BJ (cell line): Measurements from ENCODE around the gene SULF2. TPM values are rescaled to one million over a fixed set of nuclear protein-coding genes. Genes with fewer than 3 reads are reported as not detected.
A peak's percentile ranks its signal among the peaks of the same experiment; 100 is the strongest.
"Not testable (repeated sequence)": the region's sequence is repeated elsewhere in the genome, so short reads cannot be mapped to it uniquely, and the experiment has no call there.

Source experiments
- CTCF ChIA-PET: fragments of 350-600 bp; formaldehyde crosslinking; extraction: SDS; loops from one replicate; lab custom pipeline; 2021; ENCODE audit warnings: antibody characterized with exemption, inconsistent platforms; lab: Yijun Ruan, JAX
- POLR2A ChIA-PET: fragments of 300-600 bp; sonication (Branson Sonifier 250); formaldehyde crosslinking; extraction: SDS; loops from one replicate; lab custom pipeline; 2021; ENCODE audit warnings: antibody characterized with exemption; lab: Charles Lee
- DNase-seq: peaks from one replicate; pipeline ENCODE4 v3.0.0-alpha.2; 2011; ENCODE audit warnings: low read depth
- H3K27me3 ChIP-seq: 2 replicates; pipeline ENCODE4 v1.6.0; 2011; ENCODE audit warnings: low read length; ENCODE audit not compliant: control insufficient read depth, insufficient read depth
- H3K36me3 ChIP-seq: 2 replicates; pipeline ENCODE4 v1.5.1; 2011; ENCODE audit warnings: low read length; ENCODE audit not compliant: control insufficient read depth, insufficient read depth
- H3K4me3 ChIP-seq: 2 replicates; pipeline ENCODE4 v1.5.1; 2011; ENCODE audit warnings: low read depth, mild to moderate bottlenecking, control low read depth, low read length
- CTCF ChIP-seq: IDR thresholded peaks from 2 replicates; pipeline ENCODE4 v1.5.1; 2011; ENCODE audit warnings: low read depth, mild to moderate bottlenecking, control low read depth, inconsistent platforms, low read length, moderate library complexity; ENCODE audit not compliant: insufficient read depth
- polyA minus RNA-seq: library from RNA; depleted of rRNA, polyadenylated mRNA; stranded (reverse); fragments of >200 nt; gene quantifications from 2 replicates; pipeline ENCODE4 v1.2.3, GENCODE V29; 2011; rRNA and poly(A)+ RNA removed
- polyA plus RNA-seq: library from polyadenylated mRNA; depleted of rRNA; stranded (reverse); fragments of >200 nt; gene quantifications from 2 replicates; pipeline ENCODE4 v1.2.3, GENCODE V29; 2011; rRNA removed

Gene SULF2
- 10.7 and 13.2 TPM in 2 replicates for polyA plus RNA-seq
- 22.5 and 27.0 TPM in 2 replicates for polyA minus RNA-seq

DNA sequence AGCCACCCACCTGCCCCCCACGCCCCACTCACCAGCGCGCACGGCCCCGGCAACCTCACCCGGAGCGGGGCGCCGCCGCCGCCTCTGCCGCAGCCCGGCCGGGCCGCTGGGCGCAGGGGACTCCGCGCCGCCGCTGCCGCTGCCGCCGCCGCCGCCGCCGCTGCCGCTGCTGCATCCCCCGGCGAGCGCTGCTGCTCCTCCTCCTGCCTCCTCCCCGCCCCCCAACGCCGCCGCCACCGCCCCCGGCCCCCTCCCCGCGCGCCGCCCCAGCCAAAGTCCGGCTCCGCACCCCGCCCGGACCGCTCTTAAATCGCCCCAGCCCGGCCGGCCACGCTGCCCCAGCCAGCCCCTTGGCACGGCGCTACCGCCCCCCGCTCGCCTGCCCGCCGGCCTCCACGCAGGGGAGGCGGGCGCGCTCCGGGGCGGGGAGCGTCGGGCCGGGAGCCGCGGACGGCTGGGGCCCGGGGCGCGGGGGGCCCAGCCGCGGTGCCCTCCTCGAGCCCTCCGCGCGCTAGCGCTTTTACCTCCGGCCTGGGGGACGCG is at the start of gene SULF2:
SULF2 (minus strand) TSS at position 171 of the 543 bp plus-strand sequence. CDS start 28,118 bp downstream, outside the sequence.
- no peaks in the 10 kb centered on the region for H3K36me3 ChIP-seq
- no peak for DNase-seq
- ChIA-PET CTCF (interaction anchor here (0.7 to 2.7 kb wide), 15 partner anchors 7 to 842 kb away, joined by 3 to 95 read pairs (median 6); no protein-coding TSS in a partner anchor), POLR2A (interaction anchor here (1.1 kb wide), 1 partner anchor 511 kb away, joined by 5 read pairs; no protein-coding TSS in a partner anchor)
- H3K4me3 ChIP-seq, result peak within 1 kb of the TSS; percentile 59
- H3K27me3 ChIP-seq, result peaks cover 10% of the 10 kb centered on the region
- no peak for TF ChIP-seq CTCF

- H3K27me3 ChIP-seq, CTCF ChIA-PET, H3K4me3 ChIP-seq, POLR2A ChIA-PET, H3K36me3 ChIP-seq, DNase-seq: not testable (repeated sequence)
These were observed 46.4 kb upstream of the SULF2 start for GRCh38 chr20:47831675-47832074.

DNA sequence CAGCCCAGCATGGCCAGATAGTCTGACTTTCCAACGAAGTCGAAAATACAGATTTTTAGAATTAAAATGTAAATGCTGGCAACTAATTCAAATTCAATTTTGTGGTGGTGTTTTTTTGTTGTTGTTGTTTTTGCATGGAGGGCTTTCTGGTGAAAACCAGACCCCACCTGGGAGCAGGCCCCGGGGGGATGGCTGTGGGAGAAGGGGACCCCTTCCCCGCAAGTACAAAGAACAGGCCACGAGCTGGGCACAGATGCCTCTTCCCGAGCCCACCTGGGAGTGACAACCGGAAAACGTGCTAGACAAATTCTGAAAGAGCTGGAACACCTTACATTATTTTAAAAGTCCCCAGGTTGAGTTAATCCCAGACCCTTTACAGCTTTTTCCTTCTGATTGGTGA is 41.4 kb upstream of the SULF2 start:
- CTCF ChIA-PET, POLR2A ChIA-PET: not testable (repeated sequence)

DNA sequence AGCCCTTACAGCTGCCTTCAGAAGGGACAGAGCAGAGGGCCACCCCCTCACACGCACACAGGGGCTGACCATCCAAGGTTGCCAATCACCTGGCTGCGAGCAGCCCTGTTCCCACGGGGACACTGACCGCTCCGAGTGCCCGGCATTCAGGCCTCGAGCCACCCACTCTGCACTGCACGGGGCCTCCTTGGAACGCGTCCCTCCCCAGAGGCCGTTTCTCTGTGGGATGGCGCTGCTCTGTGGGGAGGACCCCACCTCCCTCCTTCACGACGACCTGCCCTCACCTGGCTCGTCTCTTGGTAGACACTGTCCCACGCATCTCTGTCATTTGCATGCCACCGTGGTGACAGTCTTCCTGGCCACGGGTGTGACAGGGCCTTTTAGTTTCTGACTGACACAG is 40.7 kb upstream of the SULF2 start:
- H3K36me3 ChIP-seq, DNase-seq, POLR2A ChIA-PET, CTCF ChIA-PET, H3K27me3 ChIP-seq, H3K4me3 ChIP-seq: not testable (repeated sequence)

More for the DNA sequence above, 41.4 kb upstream of the SULF2 start:
- H3K4me3 ChIP-seq, H3K27me3 ChIP-seq, DNase-seq, H3K36me3 ChIP-seq: not testable (repeated sequence)

GRCh38 chr20:47825011-47825762 is 39.9 kb upstream of the SULF2 start:
- no peak for TF ChIP-seq CTCF
- ChIA-PET POLR2A (no interaction called here), CTCF (no interaction called here)
- no peaks in the 10 kb centered on the region for H3K36me3 ChIP-seq
- H3K4me3 ChIP-seq, result no peak overlapping the region
- peaks cover 3% of the 10 kb centered on the region for H3K27me3 ChIP-seq
- DNase-seq, result no peak

GRCh38 chr20:47823941-47824340 is 38.7 kb upstream of the SULF2 start:
- H3K4me3 ChIP-seq, H3K36me3 ChIP-seq, H3K27me3 ChIP-seq, CTCF ChIA-PET, DNase-seq, POLR2A ChIA-PET: not testable (repeated sequence)

DNA sequence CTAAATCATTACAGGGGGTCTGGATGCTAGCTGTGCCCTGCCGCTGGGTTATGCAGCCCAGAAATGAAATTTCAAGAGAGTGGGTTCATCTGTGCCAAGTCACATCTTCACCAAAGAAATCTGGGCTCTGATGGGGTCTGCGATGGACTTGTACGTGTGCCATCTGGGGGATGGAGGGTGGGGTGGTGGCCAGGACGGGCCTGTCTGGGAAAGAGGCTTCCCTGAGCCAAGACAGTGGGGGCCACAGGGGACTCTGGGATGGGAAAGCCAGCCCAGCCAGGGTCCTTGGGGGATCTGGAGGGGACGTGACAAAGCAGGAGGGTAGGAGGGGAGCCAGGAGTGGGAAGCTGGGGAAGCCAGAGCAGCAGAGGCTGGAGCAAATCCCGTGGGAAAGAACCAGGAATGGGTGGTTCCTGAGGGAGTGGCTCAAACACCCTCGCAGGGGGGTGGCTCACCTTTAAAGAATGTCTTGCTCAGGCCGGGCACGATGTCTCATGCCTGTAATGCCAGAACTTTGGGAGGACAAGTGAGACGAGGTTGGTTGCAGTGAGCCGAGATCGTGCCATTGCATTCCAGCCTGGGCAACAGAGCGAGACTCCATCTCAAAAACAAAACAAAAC is 36.3 kb upstream of the SULF2 start:
- no peak overlapping the region for H3K4me3 ChIP-seq
- ChIA-PET CTCF (no interaction called here), POLR2A (no interaction called here)
- no peak for TF ChIP-seq CTCF
- peaks cover 5% of the 10 kb centered on the region for H3K27me3 ChIP-seq
- H3K36me3 ChIP-seq, result no peaks in the 10 kb centered on the region
- no peak for DNase-seq
